ENCODE data around the gene CFAP58.

- TF ChIP-seq REST (IDR thresholded peaks at IDR 0.05) = no peak
- TF ChIP-seq ZBTB33 (IDR thresholded peaks at IDR 0.05) = no peak
- no peak for TF ChIP-seq CTCF (IDR thresholded peaks at IDR 0.05; ENCODE audit: low read depth, low read length, missing input control)
- TF ChIP-seq FOXA1 (IDR thresholded peaks at IDR 0.05) = no peak
- no peak for TF ChIP-seq RAD21 (IDR thresholded peaks at IDR 0.05)
- TF ChIP-seq HNF4G (IDR thresholded peaks at IDR 0.05) = no peak
- no peak for TF ChIP-seq JUND (IDR thresholded peaks at IDR 0.05)
- TF ChIP-seq NR2F2 (IDR thresholded peaks at IDR 0.05) = no peak
- no peak for TF ChIP-seq SP1 (IDR thresholded peaks at IDR 0.05)
- no peak for TF ChIP-seq RXRA (IDR thresholded peaks at IDR 0.05)
These were observed 124.7 kb downstream of the CFAP58 start for GRCh38 chr10:104478380-104478779.

Measured in liver (tissue), 3 donors.